Nucleus accumbens (tissue), 56 donors: Measurements from ENCODE around the gene GADL1.

Source experiments
- DNase-seq, 56 donors: peaks; one replicate each; lab custom pipeline; 2025; lab: John Stamatoyannopoulos, UW

Gene GADL1

DNA sequence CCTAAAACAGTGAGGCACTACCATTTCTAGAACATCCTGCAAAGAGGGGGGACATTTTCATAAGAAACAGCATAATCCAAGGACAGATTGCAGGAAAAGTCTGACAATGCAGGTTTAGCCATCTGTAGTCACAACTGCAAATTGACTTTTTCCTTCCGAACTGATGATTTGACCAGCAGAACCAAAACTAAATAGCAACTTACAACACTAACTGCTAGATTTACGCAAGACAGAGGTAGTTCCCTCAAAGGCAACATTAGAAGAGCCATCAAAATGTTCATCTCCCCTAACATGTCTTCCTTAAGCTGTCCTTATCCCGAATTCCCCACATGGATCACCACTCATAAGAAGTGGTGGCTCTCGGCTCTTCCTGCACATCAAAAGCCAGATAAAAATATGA is 129.6 kb downstream of the GADL1 start:
- no peak for DNase-seq

DNA sequence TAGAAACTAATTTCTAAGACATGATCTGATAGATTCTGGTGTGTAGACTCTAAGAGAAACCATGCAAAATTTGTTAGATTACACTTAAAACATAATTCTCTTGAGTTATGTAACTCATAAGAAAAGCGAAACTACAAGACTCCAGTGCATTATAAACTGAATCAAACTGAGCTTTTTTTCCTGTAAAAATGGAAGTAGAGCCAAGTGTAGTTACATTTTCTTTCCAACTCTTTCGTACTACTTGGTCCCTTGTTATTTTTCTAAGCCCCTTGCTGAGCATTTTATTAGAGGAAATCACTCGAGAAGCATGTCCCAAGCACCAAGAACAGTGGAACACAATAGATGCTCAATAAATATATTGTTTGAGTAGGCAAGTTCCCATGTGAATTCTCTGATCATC is 130.2 kb downstream of the GADL1 start:
- no peak for DNase-seq

DNA sequence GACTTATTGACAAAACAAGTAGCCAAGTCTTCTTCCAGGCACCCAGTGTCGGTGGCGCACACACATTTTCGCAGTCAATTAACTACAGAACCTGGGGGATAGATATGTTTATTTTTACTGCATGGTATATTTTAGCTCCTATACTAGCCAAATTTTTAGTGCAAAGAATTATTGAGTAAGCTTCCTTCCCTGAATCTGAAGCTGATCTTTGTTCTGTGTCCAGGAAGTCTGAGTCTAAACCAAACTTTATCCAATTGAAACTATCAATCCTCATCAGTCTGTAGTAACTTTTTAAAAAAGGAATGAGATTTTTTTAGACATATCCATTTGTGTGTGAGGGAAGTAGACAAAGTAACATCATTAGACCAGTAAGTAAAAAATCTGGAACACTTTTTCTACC is 133.1 kb downstream of the GADL1 start:
- DNase-seq = no peak

DNA sequence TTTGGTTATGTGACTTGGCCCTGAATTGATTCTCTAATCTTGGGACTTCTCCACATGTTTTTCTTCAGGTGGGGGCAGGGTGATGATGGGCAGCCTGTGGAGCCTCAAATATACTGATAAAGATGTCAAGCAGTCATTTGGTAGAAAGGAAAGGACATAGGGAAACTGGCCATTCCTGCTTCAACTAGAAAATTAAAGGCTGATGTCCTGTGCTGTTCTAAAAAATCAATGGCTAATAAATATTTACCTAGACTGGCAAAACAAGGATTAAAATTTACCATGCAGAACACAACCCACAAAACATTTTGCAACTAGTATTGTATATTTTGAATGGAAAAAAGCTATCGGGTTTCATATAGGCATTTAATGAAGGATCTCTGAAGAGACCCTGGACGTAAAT is 133.7 kb downstream of the GADL1 start:
- no peak for DNase-seq

DNA sequence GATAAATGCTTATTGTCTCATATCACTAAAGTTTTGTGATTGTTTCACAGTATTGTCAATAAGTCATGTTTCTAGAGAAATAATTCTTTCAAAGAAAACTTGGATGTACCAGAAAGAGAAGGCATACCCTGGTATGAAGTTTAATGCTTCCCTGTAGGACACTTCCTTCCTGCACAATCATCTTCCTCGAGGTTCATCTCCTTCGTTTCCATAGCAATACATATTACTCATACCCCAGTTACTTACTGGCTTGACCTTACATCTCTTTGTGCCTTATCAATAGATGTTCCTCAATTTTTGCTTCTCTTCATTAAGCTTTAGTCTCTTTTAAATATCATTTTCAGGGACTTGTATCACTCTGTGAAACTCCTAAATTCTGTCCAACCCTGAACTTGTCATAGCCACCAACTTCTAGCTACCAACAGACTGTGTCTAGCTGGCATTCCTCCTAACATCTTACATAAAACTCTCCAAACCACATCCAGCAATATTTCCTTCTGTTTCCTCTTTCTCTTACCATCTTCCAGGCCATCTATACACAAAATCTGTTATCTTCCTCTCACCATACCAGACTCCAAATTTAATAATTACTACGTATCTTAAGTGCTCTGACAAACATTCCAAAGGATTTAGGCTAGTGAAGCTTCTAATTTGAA is 134.3 kb downstream of the GADL1 start:
- no peak for DNase-seq

DNA sequence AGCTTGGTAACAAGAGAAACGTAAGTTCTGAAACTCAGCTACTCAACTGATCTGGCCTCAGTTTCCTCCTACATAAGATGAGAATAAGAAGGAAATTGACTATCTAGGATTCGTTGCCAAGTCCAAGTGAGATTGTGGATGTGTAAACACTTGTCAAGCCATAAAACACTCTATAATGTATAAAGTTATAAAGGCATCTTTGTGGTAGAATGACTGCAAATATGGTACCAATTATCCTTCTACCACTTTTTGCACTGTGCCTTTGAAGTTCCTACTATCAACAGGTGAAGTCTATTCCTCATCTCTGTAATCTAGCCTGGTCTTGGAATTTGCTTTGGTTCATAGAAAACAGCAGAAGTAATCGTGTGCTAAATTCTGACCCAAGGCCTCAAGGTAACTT is 138.2 kb downstream of the GADL1 start:
- DNase-seq = no peak

DNA sequence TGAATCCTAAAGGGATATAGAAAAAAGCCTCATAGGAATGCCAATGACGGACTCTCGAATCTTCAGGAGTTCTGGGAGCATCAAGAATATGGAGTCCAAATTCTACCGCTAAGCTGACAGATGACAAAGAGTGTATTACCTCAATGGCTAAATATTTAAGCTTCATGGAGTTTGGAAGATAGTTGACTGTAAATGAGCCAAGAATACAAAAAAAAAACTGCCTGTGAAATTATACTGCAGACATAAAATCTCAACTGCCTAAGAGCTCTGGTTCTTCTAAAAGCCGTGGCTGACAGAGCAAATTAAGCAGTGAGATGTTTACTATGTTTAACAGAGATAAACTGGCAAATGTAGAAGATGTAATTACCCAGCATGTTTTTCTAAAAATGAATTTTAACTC is 140.0 kb downstream of the GADL1 start:
- DNase-seq = no peak

DNA sequence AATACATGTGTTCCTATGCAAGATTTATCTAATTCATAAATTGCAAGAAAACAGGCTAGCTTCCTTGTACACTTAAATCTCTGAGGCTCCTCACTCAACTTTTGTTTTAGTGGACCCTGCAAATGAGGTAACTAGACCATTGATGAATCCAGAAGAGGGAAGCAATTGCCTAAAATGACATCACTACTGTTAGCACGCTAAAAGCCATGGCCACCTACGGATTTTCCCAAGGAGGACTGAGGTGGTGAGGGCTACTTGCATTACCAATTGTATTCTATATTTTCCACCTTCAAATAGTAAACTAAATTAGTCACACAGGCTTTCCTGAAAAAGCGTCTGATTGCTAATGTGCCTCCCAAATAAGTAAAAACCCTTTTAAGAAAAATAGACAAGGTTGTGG is 140.7 kb downstream of the GADL1 start:
- DNase-seq = no peak

DNA sequence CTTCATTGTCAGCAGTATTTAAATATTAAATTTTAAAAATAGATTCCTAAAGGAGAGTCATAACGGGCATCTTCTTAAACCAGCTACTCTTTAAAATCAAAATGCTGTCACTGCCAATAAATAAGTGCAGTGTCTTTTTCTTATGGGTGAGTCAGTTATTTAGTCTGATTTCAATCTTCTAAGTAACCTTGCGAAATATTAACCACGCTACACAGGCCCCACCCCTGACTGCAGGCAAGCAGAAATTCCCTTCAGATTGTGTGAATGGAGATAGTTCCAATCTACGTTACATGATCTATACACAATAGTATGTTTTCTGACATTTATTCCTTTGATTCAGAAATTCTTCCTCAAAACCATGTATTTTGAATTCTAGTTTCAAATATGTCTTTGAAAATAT is 141.5 kb downstream of the GADL1 start:
- DNase-seq = no peak

DNA sequence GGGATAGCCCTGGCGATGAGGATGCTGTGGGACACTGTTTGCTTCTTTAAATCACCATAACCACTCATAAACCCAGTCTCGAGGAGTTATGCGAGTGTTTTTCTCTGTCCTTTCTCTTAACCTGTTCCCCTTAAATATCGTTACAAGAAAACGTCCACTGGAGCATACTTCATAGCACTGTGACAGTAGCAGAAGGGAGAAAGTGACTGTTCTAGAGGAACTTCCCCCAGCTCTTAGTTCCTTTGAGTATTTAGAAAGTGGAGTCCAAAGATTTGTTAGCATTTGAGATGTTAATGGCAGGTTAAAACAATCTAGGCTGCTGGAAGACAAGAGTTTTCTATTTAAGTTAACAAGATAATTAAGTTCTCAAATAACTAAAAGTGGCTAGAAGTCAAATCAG is 142.0 kb downstream of the GADL1 start:
- DNase-seq = no peak

DNA sequence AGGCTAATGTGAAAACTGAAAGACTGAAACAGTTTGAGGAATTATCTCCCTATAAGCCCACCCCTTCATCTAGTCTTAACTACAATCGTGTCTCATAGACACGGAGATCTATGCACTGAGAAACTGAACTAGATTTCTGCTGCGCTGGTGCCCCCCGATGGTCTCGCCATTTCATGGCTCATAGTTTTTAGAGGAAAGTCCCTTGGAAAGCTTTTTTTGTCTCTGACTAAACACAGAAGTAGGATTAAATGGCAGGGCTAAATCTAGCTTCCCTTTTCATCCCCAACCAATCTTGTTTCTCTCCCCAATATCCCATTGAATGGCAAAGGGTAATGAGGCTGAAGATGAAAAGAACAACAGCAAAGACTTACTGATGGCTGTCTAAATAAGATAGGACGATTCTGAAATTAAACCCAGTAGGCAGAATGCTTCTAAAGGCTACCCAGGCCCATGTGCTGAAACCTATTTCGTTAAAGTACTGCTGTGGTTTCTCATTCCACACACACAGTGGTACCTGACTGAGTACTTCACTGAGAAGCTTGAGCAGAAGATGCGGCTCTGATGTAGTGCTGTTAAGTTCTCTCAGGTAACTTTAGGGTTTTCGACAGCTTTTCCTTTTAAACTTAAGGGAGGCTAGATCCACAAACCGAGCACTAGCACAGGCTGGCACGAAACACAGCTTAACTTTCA is 142.7 kb downstream of the GADL1 start:
- DNase-seq = peak in 9 of 56 donors; percentile 0 to 29 (median 5)

DNA sequence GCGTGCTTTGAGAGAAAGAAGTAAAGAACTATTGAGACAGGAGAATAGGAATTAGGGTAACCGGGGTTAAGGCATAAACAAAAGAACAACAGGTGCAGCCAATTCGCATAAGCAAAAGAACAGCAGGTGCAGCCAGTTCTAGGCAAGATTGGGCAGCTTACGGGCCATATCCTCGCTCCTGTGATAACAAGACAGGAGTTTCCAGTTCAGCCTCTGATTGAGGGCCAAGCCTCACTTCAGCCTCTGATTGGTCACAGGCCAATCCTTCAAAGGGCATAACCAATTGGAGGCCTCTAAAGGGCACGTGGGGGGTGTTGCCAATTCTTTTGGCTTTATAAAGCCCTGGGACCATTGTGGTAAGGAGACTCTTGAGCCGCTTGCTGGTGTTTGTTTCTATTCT is 143.5 kb downstream of the GADL1 start:
- peak in 1 of 56 donors; percentile 1 for DNase-seq

DNA sequence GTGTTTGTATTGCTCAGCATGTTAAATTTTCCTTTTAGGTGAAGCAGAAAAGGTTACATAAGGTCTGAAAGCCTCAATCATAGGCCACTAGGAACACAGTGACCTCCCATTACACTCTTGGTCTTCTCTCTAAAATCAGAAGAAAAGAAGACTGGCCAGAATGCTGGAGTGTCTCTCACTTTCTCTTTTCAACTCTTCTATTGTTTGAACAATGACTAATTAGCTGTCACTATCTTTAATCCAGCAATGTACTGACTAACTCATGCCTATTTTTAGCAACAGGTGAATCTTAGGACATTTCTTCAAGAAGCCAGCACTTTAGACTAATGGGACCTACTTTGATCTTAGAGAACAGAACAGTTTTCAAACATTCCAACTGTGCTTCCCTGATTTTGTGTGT is 145.2 kb downstream of the GADL1 start:
- no peak for DNase-seq

DNA sequence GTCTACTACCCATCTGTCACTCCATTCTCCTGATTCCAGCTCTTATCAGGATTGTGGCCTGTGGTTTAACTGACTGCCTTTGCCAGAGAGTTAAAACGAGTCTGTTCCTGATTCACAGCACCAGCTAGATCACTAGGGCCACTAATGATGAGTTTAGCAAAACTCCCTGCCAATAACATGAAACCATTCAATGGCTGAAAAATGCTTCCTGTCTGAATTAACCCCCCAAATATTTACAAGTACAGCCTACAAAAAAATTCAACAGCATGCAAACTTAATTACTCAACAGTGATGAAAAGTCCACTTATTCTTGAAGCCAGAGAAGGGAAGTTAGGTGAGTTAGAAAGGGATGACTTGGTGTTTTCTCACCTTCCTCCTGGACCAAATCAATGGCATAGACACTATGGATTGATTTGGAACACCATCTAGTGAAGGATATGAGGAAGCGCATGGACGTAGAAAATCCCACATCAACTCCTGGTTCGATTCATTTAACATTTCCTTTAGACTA is 146.6 kb downstream of the GADL1 start:
- DNase-seq = no peak

DNA sequence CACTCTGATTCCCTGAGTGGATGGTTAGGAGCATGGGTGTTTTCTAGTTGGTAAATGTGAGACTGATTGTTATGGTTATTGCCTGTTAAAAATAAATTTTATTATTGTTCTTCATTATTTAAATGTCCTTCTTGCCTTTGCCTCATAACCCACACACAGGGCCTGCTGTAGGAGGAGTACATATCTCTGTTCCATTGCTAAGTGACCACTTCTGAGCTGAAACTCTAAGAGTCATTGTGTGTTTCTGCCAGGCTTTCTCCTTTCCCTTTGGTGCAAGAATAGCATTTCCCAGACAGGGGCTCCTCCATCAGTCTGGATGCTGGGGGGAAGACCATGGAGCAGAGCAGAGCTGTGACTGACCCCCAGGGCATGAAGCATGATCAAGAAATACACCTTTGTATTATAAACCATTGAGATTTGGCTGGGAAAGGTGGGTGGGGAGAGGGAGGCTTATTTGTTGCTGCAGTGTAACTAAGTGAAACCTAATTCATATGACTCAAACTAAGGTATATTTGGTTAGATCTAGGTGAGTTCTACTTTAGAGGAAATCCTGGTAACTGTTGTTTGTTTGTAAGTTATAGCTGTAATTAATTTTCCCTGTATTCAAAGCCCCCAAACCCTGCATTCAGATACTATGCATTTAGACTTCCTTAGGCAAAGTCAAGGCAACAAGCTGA is 150.7 kb downstream of the GADL1 start:
- DNase-seq = no peak

DNA sequence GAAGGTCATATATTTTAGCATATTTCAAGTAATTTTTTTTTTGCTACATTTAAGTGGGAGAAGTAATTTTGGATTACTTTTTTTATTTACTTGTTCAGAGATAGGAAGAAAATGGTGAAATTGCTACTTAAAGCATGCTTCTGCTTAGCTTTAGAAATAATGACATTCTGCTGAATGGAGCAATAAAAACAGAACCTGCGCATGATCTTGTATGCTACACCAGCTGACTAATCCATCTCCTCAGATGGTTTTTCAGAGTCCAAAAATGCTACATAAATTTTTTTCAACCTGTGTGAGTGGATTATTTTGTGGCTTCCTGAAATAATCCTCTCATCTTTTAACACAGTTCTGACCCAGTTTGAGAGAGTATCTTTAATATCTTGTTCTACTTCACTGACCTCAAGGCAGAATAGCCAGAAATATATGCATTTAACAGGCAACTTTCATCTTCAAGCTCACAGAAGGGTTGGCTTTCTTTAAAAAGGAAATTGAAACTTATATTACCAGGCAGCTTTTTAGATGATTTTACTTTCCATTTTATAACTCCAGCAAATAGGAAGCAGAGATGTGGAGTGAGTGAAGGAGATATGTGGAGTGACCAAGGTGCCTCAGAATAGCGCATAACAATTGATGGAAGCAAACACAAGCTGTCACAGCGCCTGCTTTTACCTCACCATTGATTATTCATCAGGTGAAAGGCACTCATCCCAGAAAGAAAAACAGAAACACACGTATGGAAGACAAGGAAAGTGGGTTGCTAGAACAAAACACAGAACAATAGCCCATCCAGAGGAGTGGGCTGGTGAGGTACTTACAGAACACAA is 151.5 kb downstream of the GADL1 start:
- DNase-seq = no peak

DNA sequence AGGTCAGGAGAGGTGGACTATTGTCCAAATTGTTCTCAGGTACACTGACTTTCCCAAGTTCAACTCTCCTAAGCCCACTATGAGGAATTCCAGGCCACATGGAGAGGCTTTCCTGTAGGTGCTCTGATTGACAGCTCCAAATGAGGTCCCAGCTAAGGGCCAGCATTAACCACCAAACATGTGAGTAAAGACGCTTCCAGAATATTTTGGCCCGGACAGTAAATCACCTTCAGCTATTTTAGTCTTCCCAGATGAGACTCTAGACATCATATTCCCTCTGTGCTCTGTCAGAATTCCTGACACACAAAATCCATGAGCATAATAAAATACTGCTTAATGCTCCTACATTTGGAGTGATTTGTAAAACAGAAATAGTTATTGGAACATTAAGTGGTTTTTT is 152.6 kb downstream of the GADL1 start:
- DNase-seq = no peak

DNA sequence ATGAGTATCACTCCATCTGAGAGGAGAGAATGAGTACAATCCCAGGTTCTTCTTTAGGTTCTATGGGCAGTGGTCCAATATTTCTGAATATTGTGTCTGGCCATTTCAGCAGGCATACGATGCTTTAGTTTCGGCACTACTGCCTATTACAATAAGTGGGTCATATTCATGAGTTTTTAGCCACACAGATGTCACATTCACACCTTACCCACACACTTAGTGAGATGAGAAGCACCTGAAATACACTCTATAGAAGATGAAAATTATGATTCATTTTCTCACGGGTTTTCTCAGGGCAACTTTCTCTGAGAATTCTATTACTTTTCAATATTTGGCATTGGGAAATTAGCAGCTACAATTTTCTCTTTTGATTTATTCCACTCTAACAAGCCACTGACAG is 155.9 kb downstream of the GADL1 start:
- DNase-seq = no peak

DNA sequence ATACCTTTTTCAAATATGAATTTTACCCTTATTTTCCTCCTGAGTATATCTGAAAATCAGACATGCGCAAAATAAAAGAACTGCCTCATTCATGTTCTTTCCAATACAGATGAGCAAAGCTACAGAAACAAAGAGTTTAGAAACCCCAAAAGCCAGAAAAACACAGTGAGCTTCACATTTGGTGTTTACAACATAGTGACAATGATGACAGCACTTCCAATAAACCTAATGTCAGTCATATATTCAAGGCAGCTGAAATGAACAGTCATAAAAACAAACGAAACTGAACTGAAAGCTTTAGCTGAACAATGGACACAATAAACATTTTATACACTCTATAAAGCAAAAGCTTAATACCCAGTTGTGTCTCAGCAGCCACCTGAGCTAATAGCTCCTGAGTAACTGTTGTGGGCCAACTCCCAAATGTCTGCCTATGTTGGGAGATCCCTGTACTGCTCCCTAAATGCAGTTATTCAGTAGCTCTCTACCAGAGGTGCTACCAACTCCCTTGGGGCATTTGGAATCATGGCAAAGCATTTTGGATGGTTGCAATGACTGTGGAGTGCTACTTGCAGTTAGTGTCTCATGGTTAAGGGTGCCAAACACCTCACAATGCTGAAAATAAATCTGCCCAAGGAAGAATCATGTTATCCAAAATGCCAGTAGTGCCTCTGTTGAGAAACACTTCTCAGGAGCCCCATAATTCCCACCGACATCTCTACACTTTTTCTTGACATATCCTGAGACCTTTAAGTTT is 156.5 kb downstream of the GADL1 start:
- DNase-seq = no peak

DNA sequence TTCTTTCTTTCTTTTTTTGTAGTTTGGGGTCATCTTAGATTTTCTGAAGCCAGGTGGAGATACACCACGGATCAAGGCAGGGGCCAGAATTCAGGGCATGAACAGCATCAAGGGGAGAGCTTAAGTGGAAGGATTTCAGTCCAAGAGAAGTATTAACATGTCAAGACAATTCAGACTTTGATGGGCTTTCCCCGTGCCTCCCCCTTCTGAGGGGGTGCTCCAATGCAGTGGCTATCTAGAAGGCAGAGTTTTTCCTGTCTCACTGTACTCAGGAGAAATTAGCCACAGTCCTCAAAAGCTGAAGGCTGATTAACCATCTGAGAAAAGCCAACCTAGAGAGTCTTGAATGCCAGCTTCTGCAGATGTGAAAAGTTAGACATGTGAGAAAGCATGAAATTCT is 160.8 kb downstream of the GADL1 start:
- DNase-seq = no peak
